ENCODE measurements around the gene BTBD7.

- TF ChIP-seq CTCF (IDR thresholded peaks at IDR 0.05) (no peak), POLR2A (IDR thresholded peaks at IDR 0.05) (no peak)
Observed at GRCh38 chr14:93262446-93262845, 70.4 kb downstream of the BTBD7 start.
